RPMI8226 (cell line): Measurements from ENCODE around the gene SLC66A3.
A peak's percentile ranks its signal among the peaks of the same experiment; 100 is the strongest.

Source experiments
- DNase-seq: peaks from one replicate; pipeline ENCODE4 v3.0.0-alpha.2; 2015

SLC66A3 gene

GRCh38 chr2:11140492-11140891 lies 14.8 kb upstream of the SLC66A3 start:
- no peak for DNase-seq

GRCh38 chr2:11141319-11141718 lies 13.9 kb upstream of the SLC66A3 start:
- DNase-seq: no peak

GRCh38 chr2:11142330-11142729 lies 12.9 kb upstream of the SLC66A3 start:
- no peak for DNase-seq

GRCh38 chr2:11142987-11143386 lies 12.3 kb upstream of the SLC66A3 start:
- DNase-seq: no peak

- no peak for DNase-seq
These were observed 11.1 kb upstream of the SLC66A3 start for GRCh38 chr2:11144077-11144737.

GRCh38 chr2:11144738-11145079 lies 10.6 kb upstream of the SLC66A3 start:
- DNase-seq: no peak

- peak; percentile 30 for DNase-seq
These were observed 9.9 kb upstream of the SLC66A3 start for GRCh38 chr2:11145350-11145749.

GRCh38 chr2:11146076-11146475 lies 9.2 kb upstream of the SLC66A3 start:
- DNase-seq: no peak

- no peak for DNase-seq
These were observed 8.0 kb upstream of the SLC66A3 start for GRCh38 chr2:11147263-11147662.

GRCh38 chr2:11152591-11152990 lies 2.7 kb upstream of the SLC66A3 start:
- no peak for DNase-seq

GRCh38 chr2:11154016-11154922 lies 998 bp upstream of the SLC66A3 start:
- DNase-seq: no peak

- DNase-seq: peak; percentile 97
These were observed 315 bp upstream of the SLC66A3 start for GRCh38 chr2:11154923-11155380.

GRCh38 chr2:11156396-11157075 lies 1.3 kb downstream of the SLC66A3 start:
- no peak for DNase-seq

- no peak for DNase-seq
These were observed 2.0 kb downstream of the SLC66A3 start for GRCh38 chr2:11157296-11157695.

- no peak for DNase-seq
These were observed 2.5 kb downstream of the SLC66A3 start for GRCh38 chr2:11157731-11158130.

GRCh38 chr2:11158916-11159573 lies 3.8 kb downstream of the SLC66A3 start:
- no peak for DNase-seq

GRCh38 chr2:11159574-11160170 lies 4.4 kb downstream of the SLC66A3 start:
- no peak for DNase-seq

GRCh38 chr2:11160256-11160655 lies 5.0 kb downstream of the SLC66A3 start:
- DNase-seq: no peak

- DNase-seq: no peak
These were observed 5.6 kb downstream of the SLC66A3 start for GRCh38 chr2:11160731-11161455.

- no peak for DNase-seq
These were observed 6.5 kb downstream of the SLC66A3 start for GRCh38 chr2:11161747-11162146.

GRCh38 chr2:11163439-11164317 lies 8.4 kb downstream of the SLC66A3 start:
- DNase-seq: no peak
